ENCODE results near the gene TBC1D13. TPM values are rescaled to one million over a fixed set of nuclear protein-coding genes. Genes with fewer than 3 reads are reported as not detected.

TBC1D13 gene
- polyA plus RNA-seq, 2 of the 4 experiments (the other 2 are of a cell fraction) = 13.9 to 17.6 TPM

DNA sequence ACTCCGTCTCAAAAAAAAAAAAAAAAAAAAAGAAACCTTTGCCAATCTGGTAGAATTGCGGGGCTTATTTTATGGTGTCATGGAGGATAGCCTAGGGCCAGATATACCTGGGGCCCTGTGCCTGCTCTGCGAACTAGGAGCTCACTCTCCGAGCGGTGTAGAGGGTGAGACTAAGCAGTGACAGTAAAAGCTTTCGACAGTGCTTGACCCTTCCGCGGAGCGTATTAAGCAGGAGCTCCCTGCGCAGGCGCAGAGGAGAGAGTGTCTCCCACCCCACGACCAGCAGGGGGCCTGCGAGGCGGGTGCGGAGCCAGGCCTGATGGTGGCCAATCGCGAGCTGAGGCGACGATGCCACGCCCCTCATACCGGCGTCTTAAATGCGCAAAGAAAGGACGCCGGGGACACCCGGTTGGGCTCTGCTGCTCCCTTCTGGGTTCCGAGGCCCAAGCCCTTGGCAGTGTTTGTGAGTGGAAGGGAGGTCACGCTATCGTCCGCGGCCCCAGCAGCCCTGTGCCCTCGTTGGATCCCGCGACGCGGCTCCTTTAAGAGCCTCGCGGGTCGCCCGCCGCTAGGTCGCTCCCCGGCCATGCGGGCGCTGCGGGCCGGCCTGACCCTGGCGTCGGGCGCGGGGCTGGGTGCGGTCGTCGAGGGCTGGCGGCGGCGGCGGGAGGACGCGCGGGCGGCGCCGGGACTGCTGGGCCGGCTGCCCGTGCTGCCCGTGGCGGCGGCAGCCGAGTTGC is 31.2 kb downstream of the TBC1D13 start, which contains the start of gene ENDOG (continued):
- TF ChIP-seq, protein P1, sequence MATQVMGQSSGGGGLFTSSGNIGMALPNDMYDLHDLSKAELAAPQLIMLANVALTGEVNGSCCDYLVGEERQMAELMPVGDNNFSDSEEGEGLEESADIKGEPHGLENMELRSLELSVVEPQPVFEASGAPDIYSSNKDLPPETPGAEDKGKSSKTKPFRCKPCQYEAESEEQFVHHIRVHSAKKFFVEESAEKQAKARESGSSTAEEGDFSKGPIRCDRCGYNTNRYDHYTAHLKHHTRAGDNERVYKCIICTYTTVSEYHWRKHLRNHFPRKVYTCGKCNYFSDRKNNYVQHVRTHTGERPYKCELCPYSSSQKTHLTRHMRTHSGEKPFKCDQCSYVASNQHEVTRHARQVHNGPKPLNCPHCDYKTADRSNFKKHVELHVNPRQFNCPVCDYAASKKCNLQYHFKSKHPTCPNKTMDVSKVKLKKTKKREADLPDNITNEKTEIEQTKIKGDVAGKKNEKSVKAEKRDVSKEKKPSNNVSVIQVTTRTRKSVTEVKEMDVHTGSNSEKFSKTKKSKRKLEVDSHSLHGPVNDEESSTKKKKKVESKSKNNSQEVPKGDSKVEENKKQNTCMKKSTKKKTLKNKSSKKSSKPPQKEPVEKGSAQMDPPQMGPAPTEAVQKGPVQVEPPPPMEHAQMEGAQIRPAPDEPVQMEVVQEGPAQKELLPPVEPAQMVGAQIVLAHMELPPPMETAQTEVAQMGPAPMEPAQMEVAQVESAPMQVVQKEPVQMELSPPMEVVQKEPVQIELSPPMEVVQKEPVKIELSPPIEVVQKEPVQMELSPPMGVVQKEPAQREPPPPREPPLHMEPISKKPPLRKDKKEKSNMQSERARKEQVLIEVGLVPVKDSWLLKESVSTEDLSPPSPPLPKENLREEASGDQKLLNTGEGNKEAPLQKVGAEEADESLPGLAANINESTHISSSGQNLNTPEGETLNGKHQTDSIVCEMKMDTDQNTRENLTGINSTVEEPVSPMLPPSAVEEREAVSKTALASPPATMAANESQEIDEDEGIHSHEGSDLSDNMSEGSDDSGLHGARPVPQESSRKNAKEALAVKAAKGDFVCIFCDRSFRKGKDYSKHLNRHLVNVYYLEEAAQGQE (IDR thresholded peaks at IDR 0.05) = no peak
- TF ChIP-seq FOSB (CRISPR knock-in tag; IDR thresholded peaks at IDR 0.05) = no peak
- TF ChIP-seq CBX8 (IDR thresholded peaks at IDR 0.05) = no peak
- no peak for TF ChIP-seq EHF (CRISPR knock-in tag; IDR thresholded peaks at IDR 0.05)
- no peak for TF ChIP-seq RARB (CRISPR knock-in tag; IDR thresholded peaks at IDR 0.05)
- no peak for TF ChIP-seq ZC3H11A (IDR thresholded peaks at IDR 0.05)
- TF ChIP-seq POLR2A (IDR thresholded peaks at IDR 0.05; ENCODE audit: low read length) = peak; percentile 96
- TF ChIP-seq HDAC2 (IDR thresholded peaks at IDR 0.05) = no peak
- no peak for TF ChIP-seq ESRRA (IDR thresholded peaks at IDR 0.05; ENCODE audit: borderline replicate concordance, low read length)
- no peak for TF ChIP-seq TFCP2L1 (CRISPR knock-in tag; IDR thresholded peaks at IDR 0.05)
- TF ChIP-seq RFX5 (IDR thresholded peaks at IDR 0.05) = no peak
- TF ChIP-seq RNF2 (IDR thresholded peaks at IDR 0.05; ENCODE audit: borderline replicate concordance, low read depth) = no peak
- peak; percentile 22 to 31; a peak in 1 of 5 replicates for TF ChIP-seq RAD21 (conservative IDR thresholded peaks at IDR 0.05 in 1 of 2, IDR thresholded peaks at IDR 0.05 in 1 of 2)
- TF ChIP-seq MAFK (IDR thresholded peaks at IDR 0.05; ENCODE audit: partially characterized antibody) = no peak
- TF ChIP-seq, protein P2, sequence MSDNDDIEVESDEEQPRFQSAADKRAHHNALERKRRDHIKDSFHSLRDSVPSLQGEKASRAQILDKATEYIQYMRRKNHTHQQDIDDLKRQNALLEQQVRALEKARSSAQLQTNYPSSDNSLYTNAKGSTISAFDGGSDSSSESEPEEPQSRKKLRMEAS (IDR thresholded peaks at IDR 0.05) = peak; percentile 72; the same call in 1 of the 2 replicates
- TF ChIP-seq KDM1A (IDR thresholded peaks at IDR 0.05; ENCODE audit: low read depth) = no peak
- no peak for TF ChIP-seq MAZ (IDR thresholded peaks at IDR 0.05; ENCODE audit: borderline replicate concordance, low read depth, low read length)
- no peak for TF ChIP-seq ZNF302 (CRISPR knock-in tag; IDR thresholded peaks at IDR 0.05)
- no peak for TF ChIP-seq HOXB13 (CRISPR knock-in tag; IDR thresholded peaks at IDR 0.05; ENCODE audit: low read depth)
- no peak for TF ChIP-seq CHD2 (IDR thresholded peaks at IDR 0.05; ENCODE audit: low read length, partially characterized antibody)
- TF ChIP-seq PHF8 (IDR thresholded peaks at IDR 0.05; ENCODE audit: borderline replicate concordance, low read depth) = no peak
- TF ChIP-seq, protein P3, sequence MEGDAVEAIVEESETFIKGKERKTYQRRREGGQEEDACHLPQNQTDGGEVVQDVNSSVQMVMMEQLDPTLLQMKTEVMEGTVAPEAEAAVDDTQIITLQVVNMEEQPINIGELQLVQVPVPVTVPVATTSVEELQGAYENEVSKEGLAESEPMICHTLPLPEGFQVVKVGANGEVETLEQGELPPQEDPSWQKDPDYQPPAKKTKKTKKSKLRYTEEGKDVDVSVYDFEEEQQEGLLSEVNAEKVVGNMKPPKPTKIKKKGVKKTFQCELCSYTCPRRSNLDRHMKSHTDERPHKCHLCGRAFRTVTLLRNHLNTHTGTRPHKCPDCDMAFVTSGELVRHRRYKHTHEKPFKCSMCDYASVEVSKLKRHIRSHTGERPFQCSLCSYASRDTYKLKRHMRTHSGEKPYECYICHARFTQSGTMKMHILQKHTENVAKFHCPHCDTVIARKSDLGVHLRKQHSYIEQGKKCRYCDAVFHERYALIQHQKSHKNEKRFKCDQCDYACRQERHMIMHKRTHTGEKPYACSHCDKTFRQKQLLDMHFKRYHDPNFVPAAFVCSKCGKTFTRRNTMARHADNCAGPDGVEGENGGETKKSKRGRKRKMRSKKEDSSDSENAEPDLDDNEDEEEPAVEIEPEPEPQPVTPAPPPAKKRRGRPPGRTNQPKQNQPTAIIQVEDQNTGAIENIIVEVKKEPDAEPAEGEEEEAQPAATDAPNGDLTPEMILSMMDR (IDR thresholded peaks at IDR 0.05) = peak; percentile 72
- TF ChIP-seq SMC3 (IDR thresholded peaks at IDR 0.05) = 0 out of 3 replicates have a peak, but pooled peaks have one; percentile 23
- TF ChIP-seq, protein P4, sequence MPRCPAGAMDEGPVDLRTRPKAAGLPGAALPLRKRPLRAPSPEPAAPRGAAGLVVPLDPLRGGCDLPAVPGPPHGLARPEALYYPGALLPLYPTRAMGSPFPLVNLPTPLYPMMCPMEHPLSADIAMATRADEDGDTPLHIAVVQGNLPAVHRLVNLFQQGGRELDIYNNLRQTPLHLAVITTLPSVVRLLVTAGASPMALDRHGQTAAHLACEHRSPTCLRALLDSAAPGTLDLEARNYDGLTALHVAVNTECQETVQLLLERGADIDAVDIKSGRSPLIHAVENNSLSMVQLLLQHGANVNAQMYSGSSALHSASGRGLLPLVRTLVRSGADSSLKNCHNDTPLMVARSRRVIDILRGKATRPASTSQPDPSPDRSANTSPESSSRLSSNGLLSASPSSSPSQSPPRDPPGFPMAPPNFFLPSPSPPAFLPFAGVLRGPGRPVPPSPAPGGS (IDR thresholded peaks at IDR 0.05) = peak; percentile 79; the same call in 2 of the 3 replicates
- no peak for TF ChIP-seq JUNB (IDR thresholded peaks at IDR 0.05)
- TF ChIP-seq, protein P5, sequence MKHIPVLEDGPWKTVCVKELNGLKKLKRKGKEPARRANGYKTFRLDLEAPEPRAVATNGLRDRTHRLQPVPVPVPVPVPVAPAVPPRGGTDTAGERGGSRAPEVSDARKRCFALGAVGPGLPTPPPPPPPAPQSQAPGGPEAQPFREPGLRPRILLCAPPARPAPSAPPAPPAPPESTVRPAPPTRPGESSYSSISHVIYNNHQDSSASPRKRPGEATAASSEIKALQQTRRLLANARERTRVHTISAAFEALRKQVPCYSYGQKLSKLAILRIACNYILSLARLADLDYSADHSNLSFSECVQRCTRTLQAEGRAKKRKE (CRISPR knock-in tag; IDR thresholded peaks at IDR 0.05; ENCODE audit: low read depth) = no peak

All from A549 (cell line).